HCT116 (cell line): Measurements from ENCODE around the gene BCL7A. TPM values are rescaled to one million over a fixed set of nuclear protein-coding genes. Genes with fewer than 3 reads are reported as not detected.

Experiments used
- ATAC-seq: fragments of 200-7000 bp; cut with Tn5 transposase; 2 replicates; pipeline ENCODE4 v1.9.1; 2020; ENCODE audit warnings: mild to moderate bottlenecking, moderate library complexity
- BruUV-seq: library from RNA; stranded (reverse); fragments of 400-500 nt; replicated peaks from 2 replicates; lab custom pipeline; 2021; lab: Mats Ljungman, UMichigan
- CTCF ChIA-PET: fragments of 300-600 bp; sonication (Branson Sonifier 250); formaldehyde crosslinking; loops from one replicate; lab custom pipeline; 2021; ENCODE audit warnings: antibody characterized with exemption; lab: Charles Lee
- POLR2A ChIA-PET: fragments of 300-600, 350-600 bp; sonication (Branson Sonifier 250); formaldehyde crosslinking; loops from one replicate; lab custom pipeline; 2021; ENCODE audit warnings: antibody characterized with exemption; lab: Charles Lee
- RAD21 ChIA-PET, 2 experiments: fragments of 300-600 bp; sonication (Branson Sonifier 250); formaldehyde crosslinking; loops; one replicate each; lab custom pipeline; 2023; ENCODE audit warnings: low total read pairs in 2 of 2; ENCODE audit not compliant: uncharacterized antibody in 2 of 2, unreplicated experiment in 2 of 2, low non-redundant PET in 1 of 2; lab: Charles Lee
- DNase-seq: peaks from one replicate; pipeline ENCODE4 v3.0.0-alpha.2; 2010; ENCODE audit warnings: low read depth, low spot score
- H2AFZ ChIP-seq: fragments of 200-600 bp; shearing (Covaris generic), sonication (generic); 2 replicates; pipeline ENCODE4 v1.6.1; 2017; ENCODE audit warnings: low read depth, mixed run types, mixed read lengths, antibody characterized with exemption, low read length; ENCODE audit not compliant: poor library complexity, severe bottlenecking
- H3K27ac ChIP-seq: 2 replicates; pipeline ENCODE4 v1.5.1; 2012; ENCODE audit warnings: low read depth, low read length
- H3K27me3 ChIP-seq: fragments of 200-600 bp; sonication (generic); 2 replicates; pipeline ENCODE4 v1.6.1; 2016; ENCODE audit warnings: mixed run types, low read length, mixed read lengths; ENCODE audit not compliant: insufficient read depth
- H3K36me3 ChIP-seq, 2 experiments: fragments of 200-500 bp in 1 of 2; fragments of 200-600 bp in 1 of 2; sonication (Bioruptor generic) in 1 of 2; sonication (generic) in 1 of 2; 2 replicates each; pipeline versions ENCODE4 v1.5.1 to v1.6.1; 2014 to 2016; ENCODE audit warnings: low read length in 2 of 2, inconsistent platforms in 1 of 2, mixed read lengths in 1 of 2, mixed run types in 1 of 2; ENCODE audit not compliant: insufficient read depth in 2 of 2, control insufficient read depth in 1 of 2
- H3K4me1 ChIP-seq, 2 experiments: fragments of 200-600 bp in 1 of 2; sonication (generic) in 1 of 2; 2 replicates each; pipeline versions ENCODE4 v1.5.1 to v1.6.1; 2012 to 2017; ENCODE audit warnings: low read length in 2 of 2, inconsistent platforms in 1 of 2, mild to moderate bottlenecking in 1 of 2, mixed read lengths in 1 of 2, mixed run types in 1 of 2, moderate library complexity in 1 of 2; ENCODE audit not compliant: insufficient read depth in 2 of 2, control insufficient read depth in 1 of 2
- H3K4me2 ChIP-seq: fragments of 200-600 bp; sonication (generic); 2 replicates; pipeline ENCODE4 v1.6.1; 2017; ENCODE audit warnings: mixed run types, low read length, mixed read lengths
- H3K4me3 ChIP-seq, 2 experiments: fragments of 200-600 bp in 1 of 2; sonication (generic) in 1 of 2; replicated peaks in 1 of 2; 2 replicates each; pipeline ENCODE4 v1.5.1; 2011 to 2016; ENCODE audit warnings: low read length in 2 of 2, control low read depth in 1 of 2, low read depth in 1 of 2, mild to moderate bottlenecking in 1 of 2, mixed read lengths in 1 of 2, mixed run types in 1 of 2
- H3K79me2 ChIP-seq: fragments of 200-600 bp; sonication (generic); 2 replicates; pipeline ENCODE4 v1.6.1; 2017; ENCODE audit warnings: mild to moderate bottlenecking, mixed run types, low read length, moderate library complexity, mixed read lengths; ENCODE audit not compliant: insufficient read depth
- H3K9ac ChIP-seq: fragments of 200-600 bp; sonication (generic); 2 replicates; pipeline ENCODE4 v1.6.1; 2016; ENCODE audit warnings: low read length, mixed read lengths
- H3K9me2 ChIP-seq: fragments of 200-600 bp; sonication (generic), shearing (Covaris generic); 2 replicates; pipeline ENCODE4 v1.6.1; 2017; ENCODE audit warnings: mixed run types, mild to moderate bottlenecking, moderate library complexity; ENCODE audit not compliant: insufficient read depth
- H3K9me3 ChIP-seq, 2 experiments: fragments of 200-500 bp in 1 of 2; fragments of 200-600 bp in 1 of 2; sonication (Bioruptor generic) in 1 of 2; sonication (generic) in 1 of 2; 2 replicates each; pipeline ENCODE4 v1.6.1; 2014 to 2017; ENCODE audit warnings: low read length in 2 of 2, mixed read lengths in 2 of 2, inconsistent platforms in 1 of 2, low read depth in 1 of 2, mild to moderate bottlenecking in 1 of 2, mixed run types in 1 of 2, moderate library complexity in 1 of 2; ENCODE audit not compliant: control insufficient read depth in 1 of 2, insufficient read depth in 1 of 2
- H4K20me1 ChIP-seq: fragments of 200-600 bp; sonication (generic), shearing (Covaris generic); 2 replicates; pipeline ENCODE4 v1.6.1; 2017; ENCODE audit warnings: mixed run types, mild to moderate bottlenecking, moderate library complexity; ENCODE audit not compliant: insufficient read depth
- ELF1 ChIP-seq: IDR thresholded peaks from 2 replicates; pipeline ENCODE4 v1.6.1; 2012; ENCODE audit warnings: low read depth, borderline replicate concordance
- FOSL1 ChIP-seq: IDR thresholded peaks from 2 replicates; pipeline ENCODE4 v1.6.1; 2012; ENCODE audit warnings: low read depth
- POLR2AphosphoS5 ChIP-seq: IDR thresholded peaks from 2 replicates; pipeline ENCODE4 v1.6.1; 2011; ENCODE audit warnings: mild to moderate bottlenecking, low read depth, low read length, moderate library complexity
- RAD21 ChIP-seq: IDR thresholded peaks from 2 replicates; pipeline ENCODE4 v1.6.1; 2012; ENCODE audit warnings: low read depth, mild to moderate bottlenecking
- SIN3A ChIP-seq: IDR thresholded peaks from 2 replicates; pipeline ENCODE4 v1.6.1; 2012; ENCODE audit warnings: low read depth
- SP1 ChIP-seq: IDR thresholded peaks from 2 replicates; pipeline ENCODE4 v1.6.1; 2012; ENCODE audit warnings: low read depth
- intact Hi-C: fragments of 100-400 bp; cut with micrococcal nuclease; formaldehyde crosslinking; loops from 2 replicates; pipeline ENCODE4 v1.10.0; 2022
- total RNA-seq: library from RNA; stranded (reverse); gene quantifications from one replicate; pipeline ENCODE4 v1.2.1, GENCODE V29; 2021; ENCODE audit not compliant: unreplicated experiment
- TF ChIP-seq, protein P1 (sequence below): IDR thresholded peaks from 2 replicates; pipeline ENCODE4 v1.6.1; 2012
- TF ChIP-seq, protein P2 (sequence below): IDR thresholded peaks from 2 replicates; pipeline ENCODE4 v1.6.1; 2012; ENCODE audit warnings: low read depth

The BCL7A gene
- total RNA-seq, 1 experiment from 2014 or later, result 14.2 TPM

- no peaks in the 10 kb centered on the region for H3K9me2 ChIP-seq
- no peaks in the 10 kb centered on the region for H3K27me3 ChIP-seq
- no peak overlapping the region for H2AFZ ChIP-seq
- no peak overlapping the region for H3K4me2 ChIP-seq
- no peak overlapping the region for H3K27ac ChIP-seq
- ChIA-PET POLR2A (interaction anchor here (0.6 kb wide), 1 partner anchor 37 kb away, joined by 5 read pairs; no protein-coding TSS in a partner anchor), RAD21 (no interaction called here), CTCF (no interaction called here)
- H3K36me3 ChIP-seq, result peaks cover 0 to 6% of the 10 kb centered on the region in 2 experiments; a peak in 1 of 4 replicates
- H3K9ac ChIP-seq, result no peak overlapping the region
- peaks cover 30% of the 10 kb centered on the region for H3K79me2 ChIP-seq
- H4K20me1 ChIP-seq, result no peaks in the 10 kb centered on the region
- no peak for DNase-seq
- H3K4me3 ChIP-seq, result no peak overlapping the region
- H3K4me1 ChIP-seq, result peaks cover 26 to 39% of the 10 kb centered on the region in 2 experiments
- BruUV-seq, result no TSS peak
- TF ChIP-seq SIN3A (no peak), POLR2AphosphoS5 (no peak; the same call in 1 of the 2 replicates), SP1 (no peak), FOSL1 (no peak), ELF1 (no peak), RAD21 (no peak)
- TF ChIP-seq, protein P1, sequence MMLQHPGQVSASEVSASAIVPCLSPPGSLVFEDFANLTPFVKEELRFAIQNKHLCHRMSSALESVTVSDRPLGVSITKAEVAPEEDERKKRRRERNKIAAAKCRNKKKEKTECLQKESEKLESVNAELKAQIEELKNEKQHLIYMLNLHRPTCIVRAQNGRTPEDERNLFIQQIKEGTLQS, result no peak
- TF ChIP-seq, protein P2, sequence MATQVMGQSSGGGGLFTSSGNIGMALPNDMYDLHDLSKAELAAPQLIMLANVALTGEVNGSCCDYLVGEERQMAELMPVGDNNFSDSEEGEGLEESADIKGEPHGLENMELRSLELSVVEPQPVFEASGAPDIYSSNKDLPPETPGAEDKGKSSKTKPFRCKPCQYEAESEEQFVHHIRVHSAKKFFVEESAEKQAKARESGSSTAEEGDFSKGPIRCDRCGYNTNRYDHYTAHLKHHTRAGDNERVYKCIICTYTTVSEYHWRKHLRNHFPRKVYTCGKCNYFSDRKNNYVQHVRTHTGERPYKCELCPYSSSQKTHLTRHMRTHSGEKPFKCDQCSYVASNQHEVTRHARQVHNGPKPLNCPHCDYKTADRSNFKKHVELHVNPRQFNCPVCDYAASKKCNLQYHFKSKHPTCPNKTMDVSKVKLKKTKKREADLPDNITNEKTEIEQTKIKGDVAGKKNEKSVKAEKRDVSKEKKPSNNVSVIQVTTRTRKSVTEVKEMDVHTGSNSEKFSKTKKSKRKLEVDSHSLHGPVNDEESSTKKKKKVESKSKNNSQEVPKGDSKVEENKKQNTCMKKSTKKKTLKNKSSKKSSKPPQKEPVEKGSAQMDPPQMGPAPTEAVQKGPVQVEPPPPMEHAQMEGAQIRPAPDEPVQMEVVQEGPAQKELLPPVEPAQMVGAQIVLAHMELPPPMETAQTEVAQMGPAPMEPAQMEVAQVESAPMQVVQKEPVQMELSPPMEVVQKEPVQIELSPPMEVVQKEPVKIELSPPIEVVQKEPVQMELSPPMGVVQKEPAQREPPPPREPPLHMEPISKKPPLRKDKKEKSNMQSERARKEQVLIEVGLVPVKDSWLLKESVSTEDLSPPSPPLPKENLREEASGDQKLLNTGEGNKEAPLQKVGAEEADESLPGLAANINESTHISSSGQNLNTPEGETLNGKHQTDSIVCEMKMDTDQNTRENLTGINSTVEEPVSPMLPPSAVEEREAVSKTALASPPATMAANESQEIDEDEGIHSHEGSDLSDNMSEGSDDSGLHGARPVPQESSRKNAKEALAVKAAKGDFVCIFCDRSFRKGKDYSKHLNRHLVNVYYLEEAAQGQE, result no peak
- TF ChIP-seq, all 23 proteins: peak for 0
- intact Hi-C loops, result no loop called here
- no peaks in the 10 kb centered on the region for H3K9me3 ChIP-seq
- ATAC-seq, result no peak
These were observed 55.2 kb downstream of the BCL7A start for GRCh38 chr12:122076743-122077495.
